HG02798 (cell line): ENCODE results near the gene DYNLRB2.

ENCODE experiments used
- ATAC-seq: cut with Tn5 transposase; IDR thresholded peaks from one replicate; pipeline ENCODE4 v1.9.1; 2021; ENCODE audit warnings: mild to moderate bottlenecking; ENCODE audit not compliant: unreplicated experiment, poor library complexity

DYNLRB2 gene

GRCh38 chr16:80540516-80541305, at the start of gene DYNLRB2:
DYNLRB2 (plus strand) TSS chr16:80540993; CDS start chr16:80541077, 84 bp downstream.
- peak; percentile 97 for ATAC-seq

- no peak for ATAC-seq
Measured at GRCh38 chr16:80500116-80500859, 40.5 kb upstream of the DYNLRB2 start.

GRCh38 chr16:80500961-80501525, 39.8 kb upstream of the DYNLRB2 start:
- ATAC-seq, result no peak

- no peak for ATAC-seq
Measured at GRCh38 chr16:80503107-80503506, 37.7 kb upstream of the DYNLRB2 start.

GRCh38 chr16:80507538-80507937, 33.3 kb upstream of the DYNLRB2 start:
- ATAC-seq, result no peak

- ATAC-seq, result no peak
Measured at GRCh38 chr16:80509872-80510271, 30.9 kb upstream of the DYNLRB2 start.

GRCh38 chr16:80511824-80512592, 28.8 kb upstream of the DYNLRB2 start:
- no peak for ATAC-seq

GRCh38 chr16:80512593-80512853, 28.3 kb upstream of the DYNLRB2 start:
- no peak for ATAC-seq

GRCh38 chr16:80515374-80515773, 25.4 kb upstream of the DYNLRB2 start:
- no peak for ATAC-seq

GRCh38 chr16:80517846-80518245, 22.9 kb upstream of the DYNLRB2 start:
- no peak for ATAC-seq

GRCh38 chr16:80518436-80518835, 22.4 kb upstream of the DYNLRB2 start:
- ATAC-seq, result no peak

GRCh38 chr16:80519189-80519588, 21.6 kb upstream of the DYNLRB2 start:
- no peak for ATAC-seq

- ATAC-seq, result no peak
Measured at GRCh38 chr16:80525420-80525819, 15.4 kb upstream of the DYNLRB2 start.

- ATAC-seq, result peak; percentile 72
Measured at GRCh38 chr16:80526418-80527061, 14.3 kb upstream of the DYNLRB2 start.

GRCh38 chr16:80527297-80527696, 13.5 kb upstream of the DYNLRB2 start:
- no peak for ATAC-seq

GRCh38 chr16:80530479-80530878, 10.3 kb upstream of the DYNLRB2 start:
- no peak for ATAC-seq

GRCh38 chr16:80536238-80536637, 4.6 kb upstream of the DYNLRB2 start:
- no peak for ATAC-seq

GRCh38 chr16:80541306-80541694, 507 bp downstream of the DYNLRB2 start:
- ATAC-seq, result no peak

- no peak for ATAC-seq
Measured at GRCh38 chr16:80543162-80543561, 2.4 kb downstream of the DYNLRB2 start.

GRCh38 chr16:80544326-80544725, 3.5 kb downstream of the DYNLRB2 start:
- no peak for ATAC-seq
